Naive thymus-derived CD8-positive, alpha-beta T cell (primary cell): ENCODE data around the gene LTBR. TPM values are rescaled to one million over a fixed set of nuclear protein-coding genes. Genes with fewer than 3 reads are reported as not detected.

Experiments
- ATAC-seq, 2 donors: fragments of 150-1000 bp; cut with Tn5 transposase in 1 of 2; sonication (Bioruptor Pico), chemical (Tn5 transposase) in 1 of 2; 1 replicate in 1 of 2; 2 replicates in 1 of 2; pipeline ENCODE4 v1.10.0; 2021; ENCODE audit warnings: mild to moderate bottlenecking in 2 of 2, moderate library complexity in 2 of 2
- POLR2A ChIA-PET: fragments of 350-600 bp; sonication (Branson Sonifier 250); formaldehyde crosslinking; loops from one replicate; lab custom pipeline; 2021; ENCODE audit warnings: antibody characterized with exemption; lab: Charles Lee
- DNase-seq, 10 donors: peaks; one replicate each; pipeline versions ENCODE4 v3.0.0 to v3.0.0-alpha.2; 2020 to 2022
- H3K27ac Mint-ChIP-seq, 10 donors: one replicate each; pipeline ENCODE4 v1.8.0; 2020 to 2022; ENCODE audit warnings: mild to moderate bottlenecking in 10 of 10, mixed read lengths in 10 of 10, moderate library complexity in 4 of 10, inconsistent platforms in 1 of 10
- H3K27me3 Mint-ChIP-seq, 5 donors: one replicate each; pipeline ENCODE4 v1.8.0; 2021 to 2022; ENCODE audit warnings: mixed read lengths in 5 of 5
- H3K36me3 Mint-ChIP-seq, 3 donors: one replicate each; pipeline ENCODE4 v1.8.0; 2020 to 2022; ENCODE audit warnings: mixed read lengths in 3 of 3, mild to moderate bottlenecking in 2 of 3, inconsistent platforms in 1 of 3
- H3K4me1 Mint-ChIP-seq, 4 donors: one replicate each; pipeline ENCODE4 v1.8.0; 2021 to 2022; ENCODE audit warnings: mixed read lengths in 4 of 4
- H3K4me3 Mint-ChIP-seq, 10 donors: one replicate each; pipeline ENCODE4 v1.8.0; 2020 to 2022; ENCODE audit warnings: mild to moderate bottlenecking in 10 of 10, mixed read lengths in 10 of 10, moderate library complexity in 6 of 10, inconsistent platforms in 1 of 10
- H3K9me3 Mint-ChIP-seq, 9 donors: one replicate each; pipeline ENCODE4 v1.8.0; 2020 to 2022; ENCODE audit warnings: mixed read lengths in 9 of 9, mild to moderate bottlenecking in 3 of 9, inconsistent platforms in 1 of 9, moderate library complexity in 1 of 9
- polyA plus RNA-seq, 3 donors: library from polyadenylated mRNA; unstranded; fragments of 300-500 nt; fragmentation: Illumina TruSeq; gene quantifications; one replicate each; pipeline ENCODE4 v1.2.3, GENCODE V29; 2021
- total RNA-seq, 8 experiments: library from RNA in 2 of 8; stranded (reverse) in 2 of 8; gene quantifications; one replicate each; pipeline ENCODE4 v1.2.3 and lab custom pipeline; 2021 to 2026

LTBR gene
- total and polyA plus RNA-seq, 5 experiments from 2014 or later, result 0.23 to 0.93 (median 0.91) TPM; not detected in 2

DNA sequence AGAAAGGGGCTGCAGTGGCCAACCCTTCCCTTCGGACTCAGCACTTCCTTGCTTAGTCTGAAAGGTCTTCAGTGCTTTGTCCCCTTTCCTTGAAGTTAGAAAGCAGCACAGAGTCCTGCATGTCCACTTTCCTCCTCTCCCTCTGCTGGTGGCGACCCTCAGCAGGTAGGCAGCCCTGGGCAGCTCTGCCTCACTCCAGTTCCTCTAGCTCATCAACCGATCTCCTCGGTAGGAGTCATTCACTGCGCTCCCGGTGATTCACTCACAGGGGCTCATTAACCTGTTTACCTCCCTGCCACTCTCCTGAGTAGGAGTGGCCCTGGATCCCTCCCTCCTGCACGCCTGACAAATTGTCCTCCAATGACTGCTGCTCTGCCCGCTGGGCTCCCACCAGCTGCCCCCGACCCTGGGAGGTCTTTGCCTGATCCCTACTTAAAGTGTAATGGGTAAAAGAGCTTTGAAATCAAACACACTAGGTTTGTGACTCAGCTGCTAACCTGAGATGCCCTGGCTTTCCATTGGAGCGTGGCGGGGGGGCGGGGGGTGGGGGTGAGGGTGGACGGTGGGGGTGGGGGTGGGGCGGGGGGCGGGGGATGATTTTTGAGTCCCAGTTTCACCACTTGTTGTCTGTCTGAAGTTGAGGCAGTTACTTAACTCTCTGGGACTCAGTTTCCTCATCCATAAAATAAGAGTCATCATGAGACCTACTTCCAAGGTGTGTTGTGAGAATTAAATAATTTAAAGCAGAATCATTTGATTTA, 12.8 kb upstream of the LTBR start:
- H3K4me1 Mint-ChIP-seq, result peaks cover 22 to 57% (median 49%) of the 10 kb centered on the region in 4 donors

DNA sequence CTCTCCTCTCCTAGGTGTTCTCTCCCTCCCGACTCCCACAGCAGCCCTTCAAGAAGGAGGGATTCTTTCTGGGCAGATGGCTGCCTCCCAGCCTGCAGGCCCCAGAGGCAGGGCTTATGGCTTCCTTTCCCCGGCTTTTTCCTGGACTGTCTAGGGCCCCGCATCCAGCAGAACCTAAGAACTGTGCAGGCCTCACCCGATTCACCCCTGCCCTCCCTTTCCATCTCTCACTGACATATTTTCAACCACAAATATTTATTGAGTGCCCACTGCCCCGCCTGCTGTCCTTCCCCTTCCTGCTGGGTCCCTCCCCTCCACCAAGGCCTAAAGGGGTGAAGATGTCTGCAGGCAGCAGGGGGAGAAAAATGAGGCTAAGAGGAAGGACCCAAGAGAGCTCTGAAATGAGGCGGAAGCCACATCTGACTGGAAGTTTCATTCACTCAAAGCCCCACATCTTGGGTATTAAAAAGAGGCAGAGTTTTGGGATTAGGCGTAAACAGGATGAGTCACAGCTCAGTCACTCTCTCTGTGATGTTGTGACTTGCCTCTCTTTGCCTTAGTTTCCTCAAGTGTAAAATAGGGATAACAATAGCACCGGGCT, 11.5 kb upstream of the LTBR start:
- ATAC-seq (peak in 1 of 2 donors; percentile 19), DNase-seq (no peak)
- H3K27me3 Mint-ChIP-seq, result peaks cover 0 to 3% (median 0%) of the 10 kb centered on the region in 5 donors
- H3K27ac Mint-ChIP-seq, result peak overlapping the region in 5 of 10 donors; percentile 15 to 86 (median 45)
- POLR2A ChIA-PET, result interaction anchor here (0.9 to 2.9 kb wide), 3 partner anchors 32 to 97 kb away, joined by 3 to 7 read pairs (median 5); partner anchors contain the start of gene VAMP1
- peaks cover 27 to 64% (median 52%) of the 10 kb centered on the region in 4 donors for H3K4me1 Mint-ChIP-seq
- H3K36me3 Mint-ChIP-seq, result no peaks in the 10 kb centered on the region
- no peak overlapping the region for H3K4me3 Mint-ChIP-seq
- H3K9me3 Mint-ChIP-seq, result no peaks in the 10 kb centered on the region

More for the DNA sequence above, 12.8 kb upstream of the LTBR start:
- peak overlapping the region in 7 of 10 donors; percentile 3 to 79 (median 29) for H3K27ac Mint-ChIP-seq
- H3K27me3 Mint-ChIP-seq, result peaks cover 0 to 3% (median 0%) of the 10 kb centered on the region in 5 donors
- H3K4me3 Mint-ChIP-seq, result no peak overlapping the region
- POLR2A ChIA-PET, result interaction anchor here (0.9 to 1.5 kb wide), 4 partner anchors 8 to 36 kb away, joined by 3 to 5 read pairs (median 4); no protein-coding TSS in a partner anchor
- no peaks in the 10 kb centered on the region for H3K36me3 Mint-ChIP-seq
- H3K9me3 Mint-ChIP-seq, result no peaks in the 10 kb centered on the region
- DNase-seq (no peak), ATAC-seq (no peak)

DNA sequence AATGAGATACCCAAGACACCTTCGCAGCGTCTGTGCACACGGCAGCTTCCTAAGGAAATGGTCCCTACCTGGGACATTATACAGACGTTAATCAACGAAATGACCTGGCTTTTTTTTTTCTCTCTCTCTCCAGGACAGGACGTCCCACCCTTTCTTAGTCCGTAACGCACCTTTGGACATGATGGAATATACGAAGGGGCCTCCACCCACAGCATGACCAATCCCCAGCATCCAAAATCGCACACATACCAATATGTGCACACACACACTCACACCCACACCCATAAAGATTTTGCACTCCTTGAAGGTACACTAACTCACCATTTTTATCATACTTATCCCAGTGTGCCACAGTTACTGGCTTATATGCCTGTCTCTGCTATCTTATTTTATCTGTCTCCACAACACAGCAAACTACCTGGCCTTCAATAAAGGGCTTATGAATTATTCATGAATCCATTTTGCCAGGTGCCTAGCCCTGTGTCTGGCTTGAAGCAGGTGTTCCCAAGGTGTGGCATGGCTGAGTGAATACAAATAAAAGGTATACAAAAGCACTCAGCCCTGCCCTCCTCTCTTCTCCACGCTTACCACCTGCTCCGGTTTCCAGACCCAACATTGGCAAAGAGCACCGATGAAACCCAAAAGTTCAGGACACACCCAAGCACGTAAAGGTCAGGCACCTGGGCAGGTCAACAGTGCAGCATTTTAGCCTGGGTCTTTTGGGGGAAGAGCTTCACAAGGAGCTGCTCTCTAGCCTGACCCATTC, 10.8 kb upstream of the LTBR start:
- DNase-seq (no peak), ATAC-seq (no peak)
- Mint-ChIP-seq H3K27me3 (peaks cover 0 to 3% (median 0%) of the 10 kb centered on the region in 5 donors), H3K4me3 (no peak overlapping the region), H3K27ac (peak overlapping the region in 4 of 10 donors; percentile 30 to 86 (median 58)), H3K9me3 (no peaks in the 10 kb centered on the region), H3K36me3 (no peaks in the 10 kb centered on the region), H3K4me1 (peaks cover 29 to 62% (median 51%) of the 10 kb centered on the region in 4 donors)
- POLR2A ChIA-PET, result interaction anchor here (1.2 to 2.9 kb wide), 2 partner anchors 38 to 97 kb away, joined by 4 to 7 read pairs; partner anchors contain the start of gene VAMP1

DNA sequence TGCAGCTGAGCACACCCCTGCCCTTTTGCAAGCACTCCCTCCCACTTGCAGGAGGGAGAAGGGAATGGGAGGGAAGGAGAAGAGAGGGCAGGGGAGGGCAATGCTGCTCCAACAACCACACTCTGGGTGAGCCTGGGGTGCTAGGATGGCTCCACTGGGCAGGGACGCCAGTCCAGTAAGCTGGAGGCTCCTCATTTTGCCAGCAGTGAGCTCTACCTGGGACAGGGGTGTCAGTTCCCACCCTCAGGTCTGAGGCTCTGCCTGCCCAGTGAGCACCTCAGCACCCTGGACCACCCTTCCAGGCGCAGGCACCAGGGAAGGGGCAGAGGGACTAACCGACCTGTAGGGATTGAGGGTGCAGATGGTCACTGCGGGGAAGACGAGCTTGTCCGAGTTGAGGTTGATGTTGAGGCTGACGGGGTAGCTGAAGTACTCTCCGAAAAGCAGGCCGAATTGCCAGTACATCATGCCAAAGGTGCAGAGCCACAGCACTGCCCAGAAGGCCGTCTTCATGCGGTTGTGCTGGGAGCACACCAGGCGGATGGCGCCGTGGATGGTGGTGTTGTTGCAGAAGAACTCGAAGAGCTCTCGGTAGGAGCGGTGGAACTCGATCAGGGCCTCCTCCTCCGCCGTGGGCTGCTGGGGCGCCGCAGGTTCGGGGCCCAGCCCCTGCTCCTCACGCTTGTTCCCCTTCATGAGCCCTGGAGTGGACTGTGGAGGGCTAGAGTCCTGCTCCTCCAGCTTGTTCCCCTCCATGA, 9.8 kb upstream of the LTBR start:
- peaks cover 24 to 62% (median 43%) of the 10 kb centered on the region in 4 donors for H3K4me1 Mint-ChIP-seq
- no peak for DNase-seq

DNA sequence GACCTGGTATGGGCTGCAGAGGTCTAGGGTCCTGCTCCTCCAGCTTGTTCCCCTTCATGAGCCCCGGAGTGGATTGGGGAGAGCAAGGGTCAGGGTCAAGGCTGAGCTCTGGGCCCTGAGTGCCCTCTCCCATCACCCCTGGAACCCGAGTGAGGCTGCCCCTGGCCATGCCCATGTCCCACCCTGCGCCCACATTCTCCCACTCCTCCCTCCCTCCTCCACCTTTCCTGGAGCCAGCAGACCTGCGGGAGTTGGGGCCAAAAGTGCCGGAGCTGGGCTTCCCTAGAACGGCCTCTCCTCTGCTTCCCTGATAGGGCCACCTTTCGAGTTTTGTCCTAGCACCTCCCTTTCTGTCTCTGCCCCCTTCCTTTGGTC, 9.2 kb upstream of the LTBR start:
- Mint-ChIP-seq H3K4me3 (no peak overlapping the region), H3K36me3 (no peaks in the 10 kb centered on the region)
- POLR2A ChIA-PET, result interaction anchor here (0.9 to 2.9 kb wide), 6 partner anchors 10 to 95 kb away, joined by 3 to 7 read pairs (median 4); partner anchors contain the start of gene VAMP1

More for the DNA sequence above, 9.8 kb upstream of the LTBR start:
- Mint-ChIP-seq H3K4me3 (no peak overlapping the region), H3K27ac (peak overlapping the region in 1 of 10 donors; percentile 86), H3K9me3 (no peaks in the 10 kb centered on the region), H3K36me3 (no peaks in the 10 kb centered on the region), H3K27me3 (peaks cover 0 to 3% (median 0%) of the 10 kb centered on the region in 5 donors)
- no peak for ATAC-seq
- POLR2A ChIA-PET, result interaction anchor here (0.9 to 2.9 kb wide), 6 partner anchors 9 to 96 kb away, joined by 3 to 7 read pairs (median 4); partner anchors contain the start of gene VAMP1

DNA sequence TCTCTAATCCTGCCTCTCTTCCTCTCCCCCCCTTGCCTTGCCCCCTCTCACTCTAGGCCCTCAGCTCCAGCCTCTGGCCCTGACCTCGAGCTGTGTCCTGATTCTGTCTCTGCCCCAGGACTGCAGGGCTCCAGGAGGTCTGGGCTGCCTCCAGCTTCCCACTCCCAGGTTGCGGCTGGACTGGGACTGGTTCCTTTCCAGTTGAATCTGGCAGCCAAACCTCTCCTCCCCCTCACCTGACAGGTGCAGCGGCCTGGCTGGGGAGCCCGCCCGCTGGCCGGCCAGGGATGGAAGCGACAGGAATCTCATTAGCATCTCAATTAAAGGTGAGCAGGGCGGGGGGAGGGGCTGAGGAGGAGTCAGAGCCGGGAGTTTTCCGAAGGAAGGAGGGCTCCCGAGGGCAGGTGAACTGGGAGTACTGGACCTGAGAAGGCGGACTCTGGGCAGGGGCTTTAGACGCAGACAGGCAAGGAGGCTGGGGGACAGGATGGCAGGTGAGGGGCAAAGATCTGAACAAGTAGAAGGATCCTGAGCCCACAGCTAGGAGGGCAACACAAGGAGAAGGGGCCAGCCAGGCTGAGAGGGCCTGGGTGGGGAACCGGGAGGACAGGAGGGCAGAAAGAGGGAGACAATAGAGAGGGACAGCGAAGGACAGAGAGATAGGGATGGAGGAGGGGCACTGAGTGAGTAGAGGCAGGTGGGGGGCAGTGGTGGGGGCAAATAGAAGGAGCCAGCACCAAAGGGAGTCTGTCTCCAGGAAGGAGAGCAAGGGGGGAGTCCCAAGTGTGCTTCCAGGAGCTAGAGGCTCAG, 8.5 kb upstream of the LTBR start, which contains the start of gene SCNN1A:
Gene SCNN1A (minus strand): TSS at position 295 of the 810 bp plus-strand sequence. CDS start 780 bp downstream, outside the sequence.
- no peak for ATAC-seq
- Mint-ChIP-seq H3K4me3 (peak within 1 kb of the TSS; percentile 63 to 88 (median 78)), H3K36me3 (no peaks in the 10 kb centered on the region), H3K4me1 (peaks cover 26 to 60% (median 41%) of the 10 kb centered on the region in 4 donors), H3K27me3 (peaks cover 0 to 3% (median 0%) of the 10 kb centered on the region in 5 donors), H3K9me3 (no peaks in the 10 kb centered on the region), H3K27ac (peak within 1 kb of the TSS; percentile 66 to 89 (median 78))
- POLR2A ChIA-PET, result interaction anchor here (0.6 to 2.9 kb wide), 6 partner anchors 11 to 95 kb away, joined by 3 to 7 read pairs (median 5); partner anchors contain the start of gene VAMP1
- DNase-seq, result no peak

More for the DNA sequence above, 9.2 kb upstream of the LTBR start:
- Mint-ChIP-seq H3K4me1 (peaks cover 24 to 62% (median 42%) of the 10 kb centered on the region in 4 donors), H3K9me3 (no peaks in the 10 kb centered on the region), H3K27ac (peak overlapping the region in 3 of 10 donors; percentile 40 to 80 (median 46)), H3K27me3 (peaks cover 0 to 3% (median 0%) of the 10 kb centered on the region in 5 donors)
- no peak for ATAC-seq
- DNase-seq, result no peak

DNA sequence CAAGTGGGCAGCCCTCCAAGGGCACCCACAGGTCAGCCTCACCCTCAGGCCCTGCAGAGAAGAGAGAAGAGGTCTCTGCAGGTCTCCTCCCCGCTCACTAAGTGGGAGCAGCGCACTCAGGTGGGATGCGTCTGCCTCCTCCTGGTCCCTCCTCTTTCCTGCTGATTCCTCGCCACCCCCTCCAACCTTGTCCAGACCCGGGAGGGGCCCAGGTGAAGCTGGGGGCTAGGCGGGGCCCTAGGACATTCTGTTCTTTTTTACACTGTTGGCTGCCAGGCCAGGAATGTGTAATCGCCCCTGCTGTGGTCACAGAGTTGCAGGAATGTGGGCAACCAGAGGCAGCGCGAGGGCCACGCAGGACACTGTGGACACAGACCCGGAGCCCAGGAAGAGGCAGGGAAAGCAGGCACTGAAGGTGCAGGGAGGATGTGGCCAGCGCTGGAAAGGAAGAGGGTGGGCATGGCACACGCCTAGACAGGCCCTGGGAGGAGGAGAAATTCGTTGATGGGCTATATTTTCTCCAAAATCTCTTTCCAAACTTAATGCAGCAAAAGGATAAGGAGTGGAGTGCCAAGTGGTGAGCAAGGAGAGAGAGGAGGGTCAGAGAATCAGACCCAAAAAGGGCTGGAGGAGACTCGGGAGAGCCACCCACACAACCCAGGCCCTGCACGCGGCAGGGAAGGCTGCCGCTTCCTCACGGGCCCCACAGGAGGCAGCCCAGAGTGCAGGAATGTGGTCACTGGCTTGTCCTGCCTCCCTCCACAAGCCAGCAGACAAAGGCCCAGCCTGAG, 7.7 kb upstream of the LTBR start:
- Mint-ChIP-seq H3K9me3 (no peaks in the 10 kb centered on the region), H3K27me3 (peaks cover 0 to 8% (median 3%) of the 10 kb centered on the region in 5 donors), H3K36me3 (no peaks in the 10 kb centered on the region), H3K4me3 (peak overlapping the region; percentile 63 to 88 (median 78)), H3K4me1 (peaks cover 25 to 52% (median 38%) of the 10 kb centered on the region in 4 donors), H3K27ac (peak overlapping the region; percentile 61 to 89 (median 78))
- DNase-seq, result no peak
- POLR2A ChIA-PET, result interaction anchor here (0.5 kb wide), 1 partner anchor 231 kb away, joined by 5 read pairs; no protein-coding TSS in a partner anchor
- ATAC-seq, result peak; percentile 63 to 74

DNA sequence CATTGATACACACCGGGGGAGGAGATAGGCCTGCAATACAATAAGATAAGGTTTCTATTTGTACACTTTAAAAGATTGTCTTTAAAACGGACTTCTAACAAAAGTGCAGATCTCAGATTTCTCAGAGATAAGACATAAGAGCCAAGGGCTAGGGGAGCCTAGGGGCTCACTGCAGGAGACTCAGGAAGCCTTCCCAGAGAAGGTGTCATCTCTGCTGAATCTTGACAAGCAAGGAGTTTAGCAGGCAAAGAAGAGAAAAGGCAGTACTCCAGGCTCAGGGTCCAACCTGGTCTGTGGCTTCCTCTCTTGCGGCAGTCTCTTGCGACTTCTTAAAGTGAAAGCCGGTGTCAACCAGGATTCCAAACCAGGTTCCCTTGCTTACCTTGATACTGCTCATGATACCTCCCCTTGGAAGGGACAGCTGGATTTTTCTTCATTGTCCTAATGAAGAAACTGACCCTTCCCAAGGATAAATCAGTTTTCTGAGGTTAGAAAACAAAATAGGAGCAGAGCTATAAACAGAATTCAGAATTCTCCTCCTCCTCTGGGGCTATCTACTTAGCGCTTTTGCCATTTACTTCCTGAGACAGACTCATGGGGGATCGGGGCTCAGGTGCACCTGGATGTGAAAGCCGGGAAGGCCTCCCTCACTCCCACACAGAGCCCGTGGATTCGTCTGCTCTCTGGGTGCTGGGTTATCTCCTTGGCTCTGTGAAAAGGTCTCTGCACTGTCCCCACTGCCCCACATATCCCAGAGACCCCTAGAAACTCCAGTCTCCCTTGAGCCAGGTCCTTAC, 6.9 kb upstream of the LTBR start:
- peak in 3 of 10 donors; percentile 33 to 41 (median 37) for DNase-seq
- Mint-ChIP-seq H3K27me3 (peaks cover 0 to 13% (median 4%) of the 10 kb centered on the region in 5 donors), H3K36me3 (no peaks in the 10 kb centered on the region), H3K27ac (peak overlapping the region; percentile 65 to 89 (median 78)), H3K9me3 (no peaks in the 10 kb centered on the region), H3K4me3 (peak overlapping the region; percentile 63 to 88 (median 78)), H3K4me1 (peaks cover 25 to 50% (median 37%) of the 10 kb centered on the region in 4 donors)
- POLR2A ChIA-PET, result no interaction called here
- ATAC-seq, result peak; percentile 74 to 80

DNA sequence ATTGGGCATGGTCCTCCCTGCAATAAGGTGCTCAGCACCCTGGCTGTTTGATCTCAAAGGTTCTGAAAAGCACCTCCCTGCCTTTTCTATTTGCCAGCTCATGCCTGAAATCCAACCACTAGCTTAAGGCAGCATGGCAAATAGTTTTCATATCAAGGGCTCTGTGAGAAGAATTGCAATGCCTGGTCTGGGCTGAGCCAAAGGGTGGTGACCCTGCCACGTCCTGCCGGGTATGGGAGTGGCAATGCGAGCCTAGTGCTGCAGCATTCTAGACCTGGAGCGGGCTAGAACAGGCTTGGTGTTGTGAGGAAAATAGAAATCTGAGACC, 6.3 kb upstream of the LTBR start:
- Mint-ChIP-seq H3K9me3 (no peaks in the 10 kb centered on the region), H3K27me3 (peaks cover 2 to 16% (median 4%) of the 10 kb centered on the region in 5 donors), H3K4me1 (peaks cover 22 to 45% (median 33%) of the 10 kb centered on the region in 4 donors), H3K36me3 (no peaks in the 10 kb centered on the region), H3K27ac (peak overlapping the region in 8 of 10 donors; percentile 7 to 81 (median 74)), H3K4me3 (peak overlapping the region; percentile 11 to 88 (median 78))
- ATAC-seq, result peak in 1 of 2 donors; percentile 6
- DNase-seq, result no peak
- POLR2A ChIA-PET, result no interaction called here
